ENCODE measurements around the gene GNAS.

DNA sequence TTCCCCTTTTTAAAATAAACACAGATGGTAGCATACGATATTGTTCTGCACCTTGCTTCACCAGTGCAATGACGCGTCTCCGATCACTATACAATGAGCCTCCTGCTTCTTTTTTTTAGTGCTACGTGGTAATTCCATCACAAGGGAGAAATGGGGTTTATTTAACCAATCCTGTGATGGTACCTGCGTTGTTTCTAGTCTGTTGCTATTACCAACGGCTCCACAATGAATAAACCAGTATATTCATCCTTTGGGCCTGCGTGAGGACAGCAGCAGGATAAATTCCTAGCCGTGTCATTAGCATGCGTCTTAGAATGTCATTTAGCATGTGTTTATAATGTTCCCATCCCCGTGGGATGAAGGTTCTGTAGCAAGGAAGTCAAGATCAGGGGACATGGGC lies 44.7 kb upstream of the GNAS start:
- TF ChIP-seq REST (IDR thresholded peaks at IDR 0.05) (no peak), GABPA (IDR thresholded peaks at IDR 0.05 in 1 of 2, conservative IDR thresholded peaks at IDR 0.05 in 1 of 2) (no peak), YY1 (IDR thresholded peaks at IDR 0.05) (no peak), EGR1 (IDR thresholded peaks at IDR 0.05; ENCODE audit: low read depth in 2 of 2) (no peak), JUND (IDR thresholded peaks at IDR 0.05) (no peak), TAF1 (conservative IDR thresholded peaks at IDR 0.05) (no peak), NR2F2 (IDR thresholded peaks at IDR 0.05) (no peak), HNF4A (conservative IDR thresholded peaks at IDR 0.05) (no peak), RXRA (IDR thresholded peaks at IDR 0.05) (no peak), SP1 (IDR thresholded peaks at IDR 0.05) (no peak)
- TF ChIP-seq, protein P1, sequence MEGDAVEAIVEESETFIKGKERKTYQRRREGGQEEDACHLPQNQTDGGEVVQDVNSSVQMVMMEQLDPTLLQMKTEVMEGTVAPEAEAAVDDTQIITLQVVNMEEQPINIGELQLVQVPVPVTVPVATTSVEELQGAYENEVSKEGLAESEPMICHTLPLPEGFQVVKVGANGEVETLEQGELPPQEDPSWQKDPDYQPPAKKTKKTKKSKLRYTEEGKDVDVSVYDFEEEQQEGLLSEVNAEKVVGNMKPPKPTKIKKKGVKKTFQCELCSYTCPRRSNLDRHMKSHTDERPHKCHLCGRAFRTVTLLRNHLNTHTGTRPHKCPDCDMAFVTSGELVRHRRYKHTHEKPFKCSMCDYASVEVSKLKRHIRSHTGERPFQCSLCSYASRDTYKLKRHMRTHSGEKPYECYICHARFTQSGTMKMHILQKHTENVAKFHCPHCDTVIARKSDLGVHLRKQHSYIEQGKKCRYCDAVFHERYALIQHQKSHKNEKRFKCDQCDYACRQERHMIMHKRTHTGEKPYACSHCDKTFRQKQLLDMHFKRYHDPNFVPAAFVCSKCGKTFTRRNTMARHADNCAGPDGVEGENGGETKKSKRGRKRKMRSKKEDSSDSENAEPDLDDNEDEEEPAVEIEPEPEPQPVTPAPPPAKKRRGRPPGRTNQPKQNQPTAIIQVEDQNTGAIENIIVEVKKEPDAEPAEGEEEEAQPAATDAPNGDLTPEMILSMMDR (IDR thresholded peaks at IDR 0.05; ENCODE audit: low read depth, low read length, missing input control) = no peak
- TF ChIP-seq, protein P2, sequence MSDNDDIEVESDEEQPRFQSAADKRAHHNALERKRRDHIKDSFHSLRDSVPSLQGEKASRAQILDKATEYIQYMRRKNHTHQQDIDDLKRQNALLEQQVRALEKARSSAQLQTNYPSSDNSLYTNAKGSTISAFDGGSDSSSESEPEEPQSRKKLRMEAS (IDR thresholded peaks at IDR 0.05) = no peak
- TF ChIP-seq, protein P3, sequence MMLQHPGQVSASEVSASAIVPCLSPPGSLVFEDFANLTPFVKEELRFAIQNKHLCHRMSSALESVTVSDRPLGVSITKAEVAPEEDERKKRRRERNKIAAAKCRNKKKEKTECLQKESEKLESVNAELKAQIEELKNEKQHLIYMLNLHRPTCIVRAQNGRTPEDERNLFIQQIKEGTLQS (IDR thresholded peaks at IDR 0.05) = no peak
- TF ChIP-seq, protein P4, sequence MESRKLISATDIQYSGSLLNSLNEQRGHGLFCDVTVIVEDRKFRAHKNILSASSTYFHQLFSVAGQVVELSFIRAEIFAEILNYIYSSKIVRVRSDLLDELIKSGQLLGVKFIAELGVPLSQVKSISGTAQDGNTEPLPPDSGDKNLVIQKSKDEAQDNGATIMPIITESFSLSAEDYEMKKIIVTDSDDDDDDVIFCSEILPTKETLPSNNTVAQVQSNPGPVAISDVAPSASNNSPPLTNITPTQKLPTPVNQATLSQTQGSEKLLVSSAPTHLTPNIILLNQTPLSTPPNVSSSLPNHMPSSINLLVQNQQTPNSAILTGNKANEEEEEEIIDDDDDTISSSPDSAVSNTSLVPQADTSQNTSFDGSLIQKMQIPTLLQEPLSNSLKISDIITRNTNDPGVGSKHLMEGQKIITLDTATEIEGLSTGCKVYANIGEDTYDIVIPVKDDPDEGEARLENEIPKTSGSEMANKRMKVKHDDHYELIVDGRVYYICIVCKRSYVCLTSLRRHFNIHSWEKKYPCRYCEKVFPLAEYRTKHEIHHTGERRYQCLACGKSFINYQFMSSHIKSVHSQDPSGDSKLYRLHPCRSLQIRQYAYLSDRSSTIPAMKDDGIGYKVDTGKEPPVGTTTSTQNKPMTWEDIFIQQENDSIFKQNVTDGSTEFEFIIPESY (IDR thresholded peaks at IDR 0.05) = no peak

All from liver (tissue), 3 donors.